Measurements from ENCODE around the gene ZNF765. TPM values are rescaled to one million over a fixed set of nuclear protein-coding genes. Genes with fewer than 3 reads are reported as not detected.
"Not testable (repeated sequence)": the region's sequence is repeated elsewhere in the genome, so short reads cannot be mapped to it uniquely, and the experiment has no call there.

ZNF765 gene
- total and polyA plus RNA-seq, 7 donors: 1.5 to 8.3 (median 2.5) TPM

DNA sequence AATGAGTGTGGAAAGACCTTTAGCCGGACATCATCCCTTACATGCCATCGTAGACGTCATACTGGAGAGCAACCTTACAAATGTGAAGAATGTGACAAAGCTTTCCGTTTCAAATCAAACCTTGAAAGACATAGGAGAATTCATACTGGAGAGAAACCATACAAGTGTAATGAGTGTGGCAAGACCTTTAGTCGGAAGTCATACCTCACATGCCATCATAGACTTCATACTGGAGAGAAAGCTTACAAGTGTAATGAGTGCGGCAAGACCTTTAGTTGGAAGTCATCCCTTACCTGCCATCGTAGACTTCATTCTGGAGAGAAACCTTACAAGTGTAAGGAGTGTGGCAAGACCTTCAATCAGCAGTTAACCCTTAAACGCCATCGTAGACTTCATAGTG lies 60.9 kb downstream of the ZNF765 start:
- Histone ChIP-seq H3K4me1 (no peaks in the 10 kb centered on the region), H3K4me3 (no peak overlapping the region), H3K9me3 (peaks cover 44% of the 10 kb centered on the region), H3K36me3 (ENCODE audit: insufficient read depth in 1 of 2, low read depth in 1 of 2) (peaks cover 2 to 48% of the 10 kb centered on the region in 2 donors), H3K27ac (no peak overlapping the region), H3K27me3 (ENCODE audit: insufficient read depth in 3 of 3, low read length in 2 of 3) (no peaks in the 10 kb centered on the region)
- TF ChIP-seq, protein P1, sequence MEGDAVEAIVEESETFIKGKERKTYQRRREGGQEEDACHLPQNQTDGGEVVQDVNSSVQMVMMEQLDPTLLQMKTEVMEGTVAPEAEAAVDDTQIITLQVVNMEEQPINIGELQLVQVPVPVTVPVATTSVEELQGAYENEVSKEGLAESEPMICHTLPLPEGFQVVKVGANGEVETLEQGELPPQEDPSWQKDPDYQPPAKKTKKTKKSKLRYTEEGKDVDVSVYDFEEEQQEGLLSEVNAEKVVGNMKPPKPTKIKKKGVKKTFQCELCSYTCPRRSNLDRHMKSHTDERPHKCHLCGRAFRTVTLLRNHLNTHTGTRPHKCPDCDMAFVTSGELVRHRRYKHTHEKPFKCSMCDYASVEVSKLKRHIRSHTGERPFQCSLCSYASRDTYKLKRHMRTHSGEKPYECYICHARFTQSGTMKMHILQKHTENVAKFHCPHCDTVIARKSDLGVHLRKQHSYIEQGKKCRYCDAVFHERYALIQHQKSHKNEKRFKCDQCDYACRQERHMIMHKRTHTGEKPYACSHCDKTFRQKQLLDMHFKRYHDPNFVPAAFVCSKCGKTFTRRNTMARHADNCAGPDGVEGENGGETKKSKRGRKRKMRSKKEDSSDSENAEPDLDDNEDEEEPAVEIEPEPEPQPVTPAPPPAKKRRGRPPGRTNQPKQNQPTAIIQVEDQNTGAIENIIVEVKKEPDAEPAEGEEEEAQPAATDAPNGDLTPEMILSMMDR (IDR thresholded peaks at IDR 0.05): no peak
- intact Hi-C loops (cut with DNase I): no loop called here
- no peak for DNase-seq
- no peak for ATAC-seq
- WGBS, 3 donors: 88 to 98% (median 93%) methylated on average over 9 of the region's 9 CpGs

DNA sequence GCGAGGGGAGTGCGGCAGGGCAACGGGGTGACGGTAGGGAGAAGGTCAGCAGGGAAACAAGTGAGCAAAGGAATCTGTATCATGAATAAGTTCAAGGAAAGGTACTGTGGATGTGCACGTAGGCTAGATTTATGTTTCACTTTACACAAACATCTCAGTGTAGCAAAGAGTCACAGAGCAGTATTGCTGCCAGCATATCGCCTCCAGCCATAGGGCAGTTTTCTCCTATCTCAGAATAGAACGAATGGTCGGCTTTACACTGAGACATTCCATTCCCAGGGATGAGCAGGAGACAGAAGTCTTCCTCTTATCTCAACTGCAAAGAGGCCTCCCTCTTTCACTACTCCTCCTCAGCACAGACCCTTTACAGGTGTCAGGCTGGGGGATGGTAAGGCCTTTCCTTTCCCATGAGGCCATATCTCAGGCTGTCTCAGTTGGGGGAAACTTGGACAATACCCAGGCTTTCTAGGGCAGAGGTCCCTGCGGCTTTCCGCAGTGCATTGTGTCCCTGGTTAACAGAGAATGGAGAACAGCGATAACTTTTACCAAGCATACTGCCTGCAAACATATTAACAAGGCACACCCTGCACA lies 65.3 kb downstream of the ZNF765 start:
- not testable (repeated sequence) for H3K4me3 ChIP-seq; DNase-seq; ATAC-seq; H3K27ac ChIP-seq; H3K4me1 ChIP-seq; H3K36me3 ChIP-seq (ENCODE audit: insufficient read depth in 1 of 2, low read depth in 1 of 2)
- Histone ChIP-seq H3K27me3 (ENCODE audit: insufficient read depth in 3 of 3, low read length in 2 of 3) (peaks cover 0 to 25% (median 8%) of the 10 kb centered on the region in 3 donors), H3K9me3 (peaks cover 31% of the 10 kb centered on the region)
- 73 to 82% (median 76%) methylated on average over 11 of the region's 11 CpGs for WGBS, 3 donors
- intact Hi-C loops (cut with DNase I): loop anchor here in 1 of 2 donors (10.0 kb wide), 2 partner anchors 65 to 465 kb away; partner anchors contain the start of gene ZNF765

DNA sequence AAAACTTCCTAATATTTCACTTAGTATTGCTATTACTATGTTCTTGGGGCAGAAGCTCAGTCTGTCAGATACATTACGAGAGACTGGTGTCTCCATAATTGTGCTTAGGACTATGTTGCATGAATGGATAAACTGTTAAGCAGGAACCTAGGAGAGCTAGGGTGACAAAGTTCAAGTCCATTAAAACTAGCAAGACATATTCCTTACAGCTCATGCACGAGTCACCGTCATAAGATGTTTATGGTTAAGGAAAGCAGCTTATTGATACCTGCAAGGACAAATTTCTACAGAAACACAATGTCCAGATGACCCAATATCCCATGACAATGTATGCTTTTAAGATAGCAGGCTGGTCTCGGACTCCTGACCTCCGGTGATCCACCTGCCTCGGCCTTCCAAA lies 66.9 kb downstream of the ZNF765 start:
- 91 to 93% (median 92%) methylated on average over 6 of the region's 6 CpGs for WGBS, 3 donors
- H3K9me3 ChIP-seq: peaks cover 16% of the 10 kb centered on the region
- TF ChIP-seq, protein P1 (IDR thresholded peaks at IDR 0.05): no peak
- no peak overlapping the region for H3K27ac ChIP-seq
- H3K27me3 ChIP-seq (ENCODE audit: insufficient read depth in 3 of 3, low read length in 2 of 3): peaks cover 0 to 29% (median 8%) of the 10 kb centered on the region in 3 donors
- DNase-seq: no peak
- intact Hi-C loops (cut with DNase I): loop anchor here in 1 of 2 donors (10.0 kb wide), 2 partner anchors 67 to 467 kb away; partner anchors contain the start of gene ZNF765
- ATAC-seq: no peak
- H3K4me3 ChIP-seq: no peak overlapping the region
- no peaks in the 10 kb centered on the region for H3K36me3 ChIP-seq (ENCODE audit: insufficient read depth in 1 of 2, low read depth in 1 of 2)
- H3K4me1 ChIP-seq: no peaks in the 10 kb centered on the region

DNA sequence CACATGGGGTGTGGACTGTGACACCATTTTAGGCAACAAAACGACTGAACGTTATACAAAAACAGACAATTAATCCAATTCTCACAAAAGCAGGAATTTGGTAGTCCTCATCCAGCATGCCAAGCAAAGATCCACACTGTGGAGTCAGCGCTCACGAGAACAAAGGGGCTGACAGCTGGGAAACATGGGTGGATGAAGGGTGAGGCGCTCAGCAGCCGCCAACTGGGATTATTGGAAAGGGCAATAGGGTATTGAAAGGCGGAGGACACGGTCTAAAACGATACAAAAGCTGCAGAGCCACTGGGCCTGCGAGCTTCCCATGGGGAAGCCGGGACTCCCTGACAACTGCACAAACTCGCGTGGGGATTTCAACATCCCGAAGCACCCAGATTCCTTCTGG lies 67.9 kb downstream of the ZNF765 start:
- ATAC-seq (no peak), DNase-seq (no peak)
- intact Hi-C loops (cut with DNase I): loop anchor here in 1 of 2 donors (10.0 kb wide), 2 partner anchors 68 to 468 kb away; partner anchors contain the start of gene ZNF765
- H3K4me1 ChIP-seq: no peaks in the 10 kb centered on the region
- TF ChIP-seq, protein P1 (IDR thresholded peaks at IDR 0.05): no peak
- peak overlapping the region; percentile 25 for H3K4me3 ChIP-seq
- H3K27me3 ChIP-seq (ENCODE audit: insufficient read depth in 3 of 3, low read length in 2 of 3): peaks cover 0 to 29% (median 8%) of the 10 kb centered on the region in 3 donors
- peaks cover 6% of the 10 kb centered on the region for H3K9me3 ChIP-seq
- 16 to 23% (median 19%) methylated on average over 14 of the region's 14 CpGs for WGBS, 3 donors
- H3K36me3 ChIP-seq (ENCODE audit: insufficient read depth in 1 of 2, low read depth in 1 of 2): no peaks in the 10 kb centered on the region
- H3K27ac ChIP-seq: no peak overlapping the region

DNA sequence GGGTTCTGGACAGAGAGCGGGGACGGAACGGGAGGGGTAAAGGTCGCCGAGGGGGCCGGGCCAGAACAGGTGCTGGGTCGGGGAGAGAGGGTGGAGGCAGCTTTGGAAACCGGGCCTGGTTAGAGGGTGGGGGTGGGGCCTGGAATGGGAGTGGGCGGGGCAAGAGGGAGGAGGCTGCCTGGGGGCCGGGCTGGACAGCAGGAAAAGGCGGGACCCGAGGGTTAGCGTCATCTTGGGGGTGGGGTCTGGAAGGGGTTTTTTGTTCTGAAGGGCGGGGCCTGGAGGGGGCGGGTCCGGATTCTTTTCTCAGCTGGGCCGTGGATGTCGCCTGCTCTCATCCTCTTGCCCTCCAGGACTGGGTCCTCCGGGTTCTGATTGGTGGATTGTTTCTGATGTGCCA lies 68.3 kb downstream of the ZNF765 start:
- intact Hi-C loops (cut with DNase I): loop anchor here in 1 of 2 donors (10.0 kb wide), 2 partner anchors 68 to 468 kb away; partner anchors contain the start of gene ZNF765
- Histone ChIP-seq H3K36me3 (ENCODE audit: insufficient read depth in 1 of 2, low read depth in 1 of 2) (no peaks in the 10 kb centered on the region), H3K4me1 (no peaks in the 10 kb centered on the region), H3K27ac (no peak overlapping the region), H3K27me3 (ENCODE audit: insufficient read depth in 3 of 3, low read length in 2 of 3) (peaks cover 0 to 29% (median 8%) of the 10 kb centered on the region in 3 donors), H3K4me3 (peak overlapping the region; percentile 25), H3K9me3 (peaks cover 2% of the 10 kb centered on the region)
- TF ChIP-seq, protein P1 (IDR thresholded peaks at IDR 0.05): no peak
- 3 to 5% (median 4%) methylated on average over 16 to 19 of the region's 19 CpGs for WGBS, 3 donors
- DNase-seq: peak; percentile 43 to 74
- ATAC-seq: peak; percentile 54 to 58 (median 56)

All from psoas muscle (tissue), 8 donors.